Skeletal muscle cell (primary cell): ENCODE data around the gene NGF.
A peak's percentile ranks its signal among the peaks of the same experiment; 100 is the strongest.

ENCODE experiments used
- DNase-seq: peaks from one replicate; pipeline ENCODE4 v3.0.0-alpha.2; 2010; ENCODE audit warnings: low read depth
- H3K4me3 ChIP-seq: 2 replicates; pipeline ENCODE4 v1.5.1; 2011; ENCODE audit warnings: low read depth, mild to moderate bottlenecking, control low read depth, low read length, moderate library complexity

NGF gene

GRCh38 chr1:115286431-115287205 is 51.4 kb downstream of the NGF start:
- no peak for DNase-seq
- no peak overlapping the region for H3K4me3 ChIP-seq

DNA sequence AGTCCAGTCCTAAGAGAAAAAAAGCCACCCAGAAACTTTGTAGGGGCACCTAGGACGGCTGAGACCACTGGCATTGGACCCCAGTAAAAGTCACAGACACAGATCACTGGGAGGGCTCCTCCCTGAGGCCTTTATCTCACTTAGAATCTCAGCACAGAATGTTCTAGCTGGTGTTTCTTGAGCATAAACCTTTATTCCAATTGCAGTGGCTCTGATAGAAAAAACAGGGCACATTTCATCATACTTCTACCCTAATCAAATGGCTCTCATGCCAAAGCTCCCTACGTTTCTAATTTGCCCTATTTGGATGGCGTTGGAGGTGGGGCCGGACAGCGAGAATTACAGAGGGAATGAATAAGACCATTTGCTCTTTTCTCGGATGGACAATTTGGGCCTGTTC is 53.8 kb downstream of the NGF start:
- DNase-seq: no peak
- H3K4me3 ChIP-seq: no peak overlapping the region

- H3K4me3 ChIP-seq: no peak overlapping the region
- DNase-seq: no peak
These were observed 54.3 kb downstream of the NGF start for GRCh38 chr1:115283681-115284146.

GRCh38 chr1:115283249-115283648 is 54.8 kb downstream of the NGF start:
- no peak overlapping the region for H3K4me3 ChIP-seq
- no peak for DNase-seq

DNA sequence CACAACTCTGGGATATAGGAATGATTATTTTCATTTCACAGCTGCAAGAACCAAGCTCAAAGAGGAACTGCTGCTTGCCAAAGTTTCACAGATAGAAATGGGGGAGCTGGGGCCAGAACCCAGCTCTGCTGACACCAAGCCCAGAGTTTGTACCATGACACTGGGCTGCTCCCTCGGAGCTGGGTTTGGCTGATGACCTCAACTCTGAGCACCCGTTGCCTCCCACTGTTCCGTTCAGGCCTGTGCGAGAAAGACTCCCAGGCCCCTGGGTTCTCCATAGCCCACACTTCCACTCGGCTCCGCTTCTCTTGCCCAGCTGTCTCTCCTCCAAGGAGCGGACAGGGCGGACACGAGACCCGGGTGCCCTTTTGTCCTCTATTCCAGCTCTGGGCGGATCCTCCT is 55.2 kb downstream of the NGF start:
- H3K4me3 ChIP-seq: no peak overlapping the region
- no peak for DNase-seq

DNA sequence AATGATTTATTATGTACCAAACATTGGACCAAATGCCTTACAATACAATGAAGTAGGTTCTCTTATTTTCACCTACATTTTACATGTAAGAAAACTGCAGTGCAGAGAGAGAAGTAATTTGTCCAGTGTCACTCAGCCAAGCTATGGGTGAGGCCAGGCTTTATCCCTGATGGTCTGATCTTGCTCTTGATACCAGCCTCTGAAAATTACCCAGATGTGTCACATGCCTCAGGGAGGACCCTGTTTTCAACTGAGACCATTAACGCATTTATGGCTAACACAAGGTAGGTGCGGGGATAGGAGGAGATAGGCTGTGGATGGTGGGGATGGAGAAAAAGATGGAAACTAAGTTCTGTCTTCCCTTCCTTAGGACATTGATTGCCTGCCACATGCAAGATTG is 56.9 kb downstream of the NGF start:
- no peak overlapping the region for H3K4me3 ChIP-seq
- no peak for DNase-seq

- peak overlapping the region; percentile 1 for H3K4me3 ChIP-seq
- peak; percentile 72 for DNase-seq
These were observed 58.0 kb downstream of the NGF start for GRCh38 chr1:115280064-115280463.

GRCh38 chr1:115278211-115278610 is 59.8 kb downstream of the NGF start:
- DNase-seq: no peak
- no peak overlapping the region for H3K4me3 ChIP-seq

- no peak overlapping the region for H3K4me3 ChIP-seq
- DNase-seq: peak; percentile 79
These were observed 60.8 kb downstream of the NGF start for GRCh38 chr1:115277276-115277675.

- no peak overlapping the region for H3K4me3 ChIP-seq
- DNase-seq: no peak
These were observed 62.8 kb downstream of the NGF start for GRCh38 chr1:115275216-115275615.

DNA sequence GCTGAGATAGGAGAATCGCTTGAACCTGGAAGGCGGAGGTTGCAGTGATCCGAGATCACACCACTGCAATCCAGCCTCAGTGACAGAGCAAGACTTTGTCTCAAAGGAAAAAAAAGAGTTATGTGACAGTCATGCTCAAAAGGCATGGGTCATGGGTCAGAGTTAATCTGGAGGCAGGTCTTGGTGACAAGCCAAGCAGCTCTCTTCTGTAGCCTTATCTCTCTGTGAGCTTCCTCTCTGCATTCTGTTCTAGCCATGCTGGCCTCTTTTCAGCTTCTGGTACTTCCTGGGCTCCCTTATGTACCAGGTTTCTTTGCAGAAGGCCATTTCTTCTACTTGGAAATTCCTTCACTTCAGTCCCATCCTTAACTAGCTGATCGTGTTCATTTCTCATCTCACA is 63.6 kb downstream of the NGF start:
- no peak overlapping the region for H3K4me3 ChIP-seq
- no peak for DNase-seq

DNA sequence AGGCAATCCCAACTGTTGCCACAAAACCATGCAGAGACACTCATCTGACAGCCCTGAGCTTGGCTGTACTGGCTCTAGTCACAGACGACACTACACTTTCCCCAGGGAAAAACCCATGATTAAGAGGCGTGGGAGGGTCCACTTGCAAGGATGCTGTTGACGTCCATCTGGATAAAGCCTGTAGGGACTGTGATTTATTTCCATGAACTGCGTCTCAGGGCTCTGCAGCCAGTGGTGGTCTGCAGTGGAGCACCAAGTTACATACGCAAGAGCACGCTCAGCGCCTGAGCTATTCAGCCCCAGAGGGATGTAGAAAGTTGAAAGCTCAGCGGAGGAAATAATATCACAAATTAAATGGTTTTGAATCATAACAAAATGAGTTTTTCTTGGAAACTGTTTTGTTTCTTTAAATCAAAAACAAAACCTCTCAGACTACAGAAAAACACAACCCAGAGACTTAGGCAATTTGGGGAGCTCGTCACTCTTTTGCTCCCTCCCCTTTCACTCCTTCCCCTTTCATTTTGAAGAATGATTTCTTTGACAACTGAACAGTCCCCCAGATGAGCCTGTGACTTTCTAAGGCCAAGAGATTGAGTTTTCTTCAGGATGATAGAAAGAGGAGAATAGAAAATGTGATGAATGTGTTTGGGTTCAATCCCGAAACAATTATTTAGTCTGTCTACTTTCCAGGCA is 71.2 kb downstream of the NGF start:
- no peak overlapping the region for H3K4me3 ChIP-seq
- DNase-seq: no peak

DNA sequence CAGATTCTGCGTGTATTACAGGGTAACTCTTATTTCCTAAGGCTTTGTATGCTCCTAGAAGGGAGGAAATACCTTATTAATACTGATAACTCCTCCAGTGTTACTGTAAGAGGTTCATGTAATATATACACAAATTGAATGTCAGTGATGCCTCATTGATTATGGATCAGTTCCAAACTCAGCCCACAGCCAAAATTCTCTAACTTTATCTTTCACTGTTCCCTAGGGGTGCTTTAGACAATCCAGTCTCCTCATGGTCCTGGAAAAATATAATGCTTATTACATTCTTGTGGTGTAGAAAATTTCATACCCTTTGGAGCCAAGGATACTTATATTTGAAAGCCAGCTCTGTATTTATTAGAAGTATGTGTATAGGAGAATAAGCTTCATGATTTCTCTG is 73.0 kb downstream of the NGF start:
- H3K4me3 ChIP-seq: no peak overlapping the region
- no peak for DNase-seq

GRCh38 chr1:115262886-115263285 is 75.2 kb downstream of the NGF start:
- DNase-seq: no peak
- H3K4me3 ChIP-seq: no peak overlapping the region

GRCh38 chr1:115261496-115261895 is 76.6 kb downstream of the NGF start:
- no peak for DNase-seq
- H3K4me3 ChIP-seq: no peak overlapping the region

GRCh38 chr1:115258302-115258866 is 79.7 kb downstream of the NGF start:
- no peak overlapping the region for H3K4me3 ChIP-seq
- DNase-seq: peak; percentile 71

- no peak for DNase-seq
- H3K4me3 ChIP-seq: no peak overlapping the region
These were observed 80.5 kb downstream of the NGF start for GRCh38 chr1:115257591-115257990.

- no peak for DNase-seq
- no peak overlapping the region for H3K4me3 ChIP-seq
These were observed 82.9 kb downstream of the NGF start for GRCh38 chr1:115255154-115255553.

- H3K4me3 ChIP-seq: no peak overlapping the region
- DNase-seq: no peak
These were observed 85.5 kb downstream of the NGF start for GRCh38 chr1:115252585-115252984.

DNA sequence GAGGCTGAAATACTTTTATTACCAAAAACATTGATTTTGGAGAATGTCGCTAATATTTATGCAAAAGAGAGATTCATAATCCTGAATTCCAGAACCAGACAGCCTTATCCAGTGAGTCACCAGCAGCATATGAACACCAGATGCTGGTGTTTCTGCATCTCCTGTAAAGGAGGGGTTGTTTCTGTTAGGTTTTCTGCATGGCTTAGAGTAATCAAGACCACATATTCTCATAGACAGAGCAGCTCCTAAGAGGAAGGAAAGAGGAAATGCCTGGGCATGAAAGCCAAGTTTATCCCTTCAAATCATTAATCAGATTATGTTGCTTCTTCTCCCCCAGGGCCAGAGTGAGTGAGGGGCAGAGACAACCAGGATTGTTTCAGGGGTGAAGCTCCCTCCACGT is 86.2 kb downstream of the NGF start:
- DNase-seq: peak; percentile 79
- H3K4me3 ChIP-seq: no peak overlapping the region

DNA sequence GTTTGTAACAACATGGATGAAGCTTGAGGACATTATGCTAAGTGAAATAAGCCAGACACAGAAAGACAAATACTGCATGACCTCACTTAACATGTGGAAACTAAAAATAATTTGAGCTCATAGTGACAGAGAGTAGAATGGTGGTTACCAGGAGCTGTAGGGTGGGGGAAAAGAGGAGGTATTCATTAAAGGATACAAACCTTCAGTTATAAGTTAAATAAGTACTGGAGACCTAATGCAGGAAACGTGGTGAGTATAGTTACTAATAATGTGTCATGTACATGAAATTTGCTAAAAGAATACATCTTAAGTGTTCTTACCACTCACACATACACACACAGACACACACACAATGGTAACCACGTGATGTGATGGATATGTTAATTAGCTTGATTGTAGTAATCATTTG is 86.7 kb downstream of the NGF start:
- H3K4me3 ChIP-seq: no peak overlapping the region
- DNase-seq: no peak
